Breast epithelium (tissue), 4 donors: Measurements from ENCODE around the gene PPP1R15B. TPM values are rescaled to one million over a fixed set of nuclear protein-coding genes. Genes with fewer than 3 reads are reported as not detected.

Experiments
- DNase-seq, 2 donors: peaks; one replicate each; pipeline ENCODE4 v3.0.0-alpha.2; 2019; ENCODE audit warnings: low spot score in 2 of 2
- H3K27ac ChIP-seq, 2 donors: fragments of 200-600 bp; sonication (generic) in 1 of 2; one replicate each; pipeline ENCODE4 v1.5.1; 2016 to 2019; ENCODE audit warnings: mild to moderate bottlenecking in 1 of 2
- H3K27me3 ChIP-seq, 2 donors: fragments of 200-600 bp; sonication (generic) in 1 of 2; one replicate each; pipeline versions ENCODE4 v1.5.1 to v1.6.0; 2017 to 2019; ENCODE audit warnings: control low read depth in 1 of 2, mild to moderate bottlenecking in 1 of 2
- H3K36me3 ChIP-seq: fragments of 200-600 bp; one replicate; pipeline ENCODE4 v1.5.1; 2019
- H3K4me1 ChIP-seq, 2 donors: fragments of 200-600 bp; sonication (generic); one replicate each; pipeline ENCODE4 v1.5.1; 2016 to 2019; ENCODE audit warnings: control low read depth in 1 of 2
- H3K4me3 ChIP-seq, 3 donors: fragments of 200-600 bp; sonication (generic); 1 replicate in 2 of 3; 2 replicates in 1 of 3; pipeline ENCODE4 v1.5.1; 2016 to 2019; ENCODE audit warnings: mild to moderate bottlenecking in 3 of 3, moderate library complexity in 2 of 3
- H3K9me3 ChIP-seq, 2 donors: fragments of 200-600 bp; sonication (generic) in 1 of 2; one replicate each; pipeline ENCODE4 v1.5.1; 2016 to 2019; ENCODE audit warnings: control low read depth in 1 of 2
- CTCF ChIP-seq, 3 donors: fragments of 450-650 bp; IDR thresholded peaks; one replicate each; pipeline ENCODE4 v1.5.1; 2016 to 2017; ENCODE audit warnings: antibody characterized with exemption in 3 of 3, mild to moderate bottlenecking in 3 of 3, moderate library complexity in 3 of 3
- POLR2A ChIP-seq: fragments of 450-650 bp; IDR thresholded peaks from one replicate; pipeline ENCODE4 v1.6.1; 2016; ENCODE audit warnings: antibody characterized with exemption, mild to moderate bottlenecking, moderate library complexity
- POLR2AphosphoS5 ChIP-seq, 3 donors: sonication (generic); formaldehyde crosslinking; IDR thresholded peaks; one replicate each; pipeline ENCODE4 v1.6.1; 2017; ENCODE audit warnings: antibody characterized with exemption in 3 of 3
- intact Hi-C: fragments of 100-400 bp; cut with DNase I; formaldehyde crosslinking; loops from one replicate; pipeline ENCODE4 v1.15.1; 2023; ENCODE audit warnings: low total_unique reads
- total RNA-seq, 3 donors: library from RNA; depleted of rRNA; stranded (reverse); fragments of >200 nt; gene quantifications; one replicate each; pipeline ENCODE4 v1.1.0, GENCODE V29; 2016

PPP1R15B gene
- total RNA-seq, 3 donors from 2014 or later: 47.5 to 91.6 (median 53.3) TPM

GRCh38 chr1:204410688-204411450 lies 748 bp downstream of the PPP1R15B start:
- Histone ChIP-seq H3K27ac (peak overlapping the region; percentile 99 to 100), H3K36me3 (no peaks in the 10 kb centered on the region), H3K4me1 (no peaks in the 10 kb centered on the region), H3K4me3 (peak overlapping the region; percentile 95 to 99 (median 95)), H3K9me3 (no peaks in the 10 kb centered on the region), H3K27me3 (no peaks in the 10 kb centered on the region)
- TF ChIP-seq CTCF (IDR thresholded peaks at IDR 0.05): no peak
- no peak for TF ChIP-seq POLR2A
- no peak for TF ChIP-seq POLR2AphosphoS5 (IDR thresholded peaks at IDR 0.05)
- peak; percentile 48 to 64 for DNase-seq
- intact Hi-C loops: loop anchor here (10.0 kb wide), 1 partner anchor 514 kb away; no protein-coding TSS in a partner anchor

- Histone ChIP-seq H3K4me3 (peak overlapping the region; percentile 95 to 99 (median 95)), H3K36me3 (no peaks in the 10 kb centered on the region), H3K9me3 (no peaks in the 10 kb centered on the region), H3K27me3 (no peaks in the 10 kb centered on the region), H3K4me1 (no peaks in the 10 kb centered on the region), H3K27ac (peak overlapping the region; percentile 99 to 100)
- DNase-seq: no peak
- intact Hi-C loops: loop anchor here (10.0 kb wide), 1 partner anchor 515 kb away; no protein-coding TSS in a partner anchor
- TF ChIP-seq CTCF (IDR thresholded peaks at IDR 0.05) (no peak), POLR2A (no peak)
These were observed 1.6 kb downstream of the PPP1R15B start for GRCh38 chr1:204409836-204410687.

GRCh38 chr1:204409123-204409522 lies 2.5 kb downstream of the PPP1R15B start:
- Histone ChIP-seq H3K36me3 (no peaks in the 10 kb centered on the region), H3K4me3 (peak overlapping the region; percentile 95 to 99 (median 95)), H3K27me3 (no peaks in the 10 kb centered on the region), H3K4me1 (no peaks in the 10 kb centered on the region), H3K9me3 (no peaks in the 10 kb centered on the region), H3K27ac (peak overlapping the region; percentile 99 to 100)
- intact Hi-C loops: no loop called here
- TF ChIP-seq CTCF (IDR thresholded peaks at IDR 0.05) (no peak), POLR2AphosphoS5 (IDR thresholded peaks at IDR 0.05) (no peak), POLR2A (no peak)
- DNase-seq: no peak

GRCh38 chr1:204408602-204409001 lies 3.0 kb downstream of the PPP1R15B start:
- intact Hi-C loops: no loop called here
- no peaks in the 10 kb centered on the region for H3K27me3 ChIP-seq
- peak overlapping the region; percentile 95 to 99 (median 95) for H3K4me3 ChIP-seq
- H3K27ac ChIP-seq: peak overlapping the region in 1 of 2 donors; percentile 100
- H3K4me1 ChIP-seq: no peaks in the 10 kb centered on the region
- no peak for DNase-seq
- TF ChIP-seq POLR2AphosphoS5 (IDR thresholded peaks at IDR 0.05): no peak
- no peak for TF ChIP-seq CTCF (IDR thresholded peaks at IDR 0.05)
- no peak for TF ChIP-seq POLR2A
- H3K9me3 ChIP-seq: no peaks in the 10 kb centered on the region
- H3K36me3 ChIP-seq: peaks cover 5% of the 10 kb centered on the region
